ENCODE measurements around the gene NOL4L.
"Not testable (repeated sequence)": the region's sequence is repeated elsewhere in the genome, so short reads cannot be mapped to it uniquely, and the experiment has no call there.

NOL4L gene

GRCh38 chr20:32429343-32429742 is 155.8 kb downstream of the NOL4L start:
- H3K4me3 ChIP-seq (ENCODE audit: low read depth, low read length): no peak overlapping the region
- TF ChIP-seq, protein P1, sequence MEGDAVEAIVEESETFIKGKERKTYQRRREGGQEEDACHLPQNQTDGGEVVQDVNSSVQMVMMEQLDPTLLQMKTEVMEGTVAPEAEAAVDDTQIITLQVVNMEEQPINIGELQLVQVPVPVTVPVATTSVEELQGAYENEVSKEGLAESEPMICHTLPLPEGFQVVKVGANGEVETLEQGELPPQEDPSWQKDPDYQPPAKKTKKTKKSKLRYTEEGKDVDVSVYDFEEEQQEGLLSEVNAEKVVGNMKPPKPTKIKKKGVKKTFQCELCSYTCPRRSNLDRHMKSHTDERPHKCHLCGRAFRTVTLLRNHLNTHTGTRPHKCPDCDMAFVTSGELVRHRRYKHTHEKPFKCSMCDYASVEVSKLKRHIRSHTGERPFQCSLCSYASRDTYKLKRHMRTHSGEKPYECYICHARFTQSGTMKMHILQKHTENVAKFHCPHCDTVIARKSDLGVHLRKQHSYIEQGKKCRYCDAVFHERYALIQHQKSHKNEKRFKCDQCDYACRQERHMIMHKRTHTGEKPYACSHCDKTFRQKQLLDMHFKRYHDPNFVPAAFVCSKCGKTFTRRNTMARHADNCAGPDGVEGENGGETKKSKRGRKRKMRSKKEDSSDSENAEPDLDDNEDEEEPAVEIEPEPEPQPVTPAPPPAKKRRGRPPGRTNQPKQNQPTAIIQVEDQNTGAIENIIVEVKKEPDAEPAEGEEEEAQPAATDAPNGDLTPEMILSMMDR (IDR thresholded peaks at IDR 0.05; ENCODE audit: insufficient read depth, low read depth, low read length, missing control alignments): no peak
- DNase-seq (ENCODE audit: low read depth): no peak

- TF ChIP-seq, protein P1 (IDR thresholded peaks at IDR 0.05; ENCODE audit: insufficient read depth, low read depth, low read length, missing control alignments): no peak
- no peak for DNase-seq (ENCODE audit: low read depth)
- no peak overlapping the region for H3K4me3 ChIP-seq (ENCODE audit: low read depth, low read length)
Measured at GRCh38 chr20:32427996-32428395, 157.1 kb downstream of the NOL4L start.

DNA sequence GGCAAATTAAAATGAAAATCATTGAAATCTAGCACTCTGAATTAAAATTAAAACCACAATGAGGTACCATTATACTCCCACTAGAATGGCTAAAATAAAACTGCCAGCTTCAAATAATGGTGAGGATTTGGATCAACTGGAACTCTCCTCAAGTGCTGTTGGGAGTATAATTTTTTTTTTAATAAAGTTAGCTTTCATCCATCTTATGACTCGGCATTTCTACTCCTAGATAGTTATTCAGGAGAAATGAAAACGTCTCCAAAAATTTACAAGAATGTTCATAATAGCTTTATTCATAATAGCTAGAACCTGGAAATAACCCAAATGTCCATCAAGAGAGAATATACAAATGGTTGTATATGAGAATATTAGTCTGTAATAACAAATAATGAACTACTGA is 163.8 kb downstream of the NOL4L start:
- TF ChIP-seq, protein P1 (IDR thresholded peaks at IDR 0.05; ENCODE audit: insufficient read depth, low read depth, low read length, missing control alignments): no peak
- no peak overlapping the region for H3K4me3 ChIP-seq (ENCODE audit: low read depth, low read length)
- no peak for DNase-seq (ENCODE audit: low read depth)

DNA sequence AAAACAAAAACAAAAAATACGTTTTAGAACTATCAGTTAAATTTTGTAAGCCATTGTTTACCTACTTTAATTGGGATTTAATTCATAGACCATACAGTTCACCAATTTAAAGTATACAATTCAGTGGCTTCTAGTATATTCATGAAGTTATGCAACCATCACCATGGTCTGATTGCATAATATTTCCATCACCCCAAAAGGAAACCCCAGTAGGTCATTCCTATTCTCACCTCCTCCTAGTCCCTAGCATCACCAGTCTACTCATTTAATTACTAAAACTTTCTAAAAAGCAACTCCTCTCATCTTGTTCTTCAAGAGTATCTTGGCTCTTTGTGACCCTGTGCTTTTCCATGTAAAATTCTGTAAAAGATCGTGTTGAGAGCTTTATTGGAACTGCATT is 166.8 kb downstream of the NOL4L start:
- TF ChIP-seq, protein P1 (IDR thresholded peaks at IDR 0.05; ENCODE audit: insufficient read depth, low read depth, low read length, missing control alignments): no peak
- H3K4me3 ChIP-seq (ENCODE audit: low read depth, low read length): no peak overlapping the region
- no peak for DNase-seq (ENCODE audit: low read depth)

GRCh38 chr20:32416206-32416605 is 168.9 kb downstream of the NOL4L start:
- TF ChIP-seq, protein P1 (IDR thresholded peaks at IDR 0.05; ENCODE audit: insufficient read depth, low read depth, low read length, missing control alignments): no peak
- DNase-seq (ENCODE audit: low read depth): no peak

DNA sequence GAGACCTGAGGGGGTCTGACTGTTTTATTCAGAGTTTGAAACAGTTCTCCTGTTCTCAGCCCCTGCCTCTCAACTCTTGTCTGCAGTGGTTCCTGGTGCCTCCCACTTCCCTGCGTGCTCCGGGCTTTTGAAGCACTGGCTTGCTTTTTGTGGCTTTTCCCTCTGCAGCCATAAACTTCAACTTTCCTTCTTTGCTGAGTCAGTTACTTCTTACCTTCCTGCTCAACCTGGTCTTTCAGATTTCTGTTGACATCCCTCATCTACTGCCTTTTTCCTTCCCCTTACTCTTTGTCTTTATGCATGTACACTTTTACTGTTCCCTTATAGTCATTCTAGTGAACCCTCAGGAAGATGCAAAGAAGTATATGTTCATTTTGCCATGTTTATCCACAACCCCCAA is 169.6 kb downstream of the NOL4L start:
- H3K4me3 ChIP-seq (ENCODE audit: low read depth, low read length): no peak overlapping the region
- DNase-seq (ENCODE audit: low read depth): no peak
- TF ChIP-seq, protein P1 (IDR thresholded peaks at IDR 0.05; ENCODE audit: insufficient read depth, low read depth, low read length, missing control alignments): no peak

More at GRCh38 chr20:32416206-32416605, 168.9 kb downstream of the NOL4L start:
- no peak overlapping the region for H3K4me3 ChIP-seq (ENCODE audit: low read depth, low read length)

- TF ChIP-seq, protein P1 (IDR thresholded peaks at IDR 0.05; ENCODE audit: insufficient read depth, low read depth, low read length, missing control alignments): no peak
- DNase-seq (ENCODE audit: low read depth): peak; percentile 24
- no peak overlapping the region for H3K4me3 ChIP-seq (ENCODE audit: low read depth, low read length)
Measured at GRCh38 chr20:32411955-32412706, 173.0 kb downstream of the NOL4L start.

DNA sequence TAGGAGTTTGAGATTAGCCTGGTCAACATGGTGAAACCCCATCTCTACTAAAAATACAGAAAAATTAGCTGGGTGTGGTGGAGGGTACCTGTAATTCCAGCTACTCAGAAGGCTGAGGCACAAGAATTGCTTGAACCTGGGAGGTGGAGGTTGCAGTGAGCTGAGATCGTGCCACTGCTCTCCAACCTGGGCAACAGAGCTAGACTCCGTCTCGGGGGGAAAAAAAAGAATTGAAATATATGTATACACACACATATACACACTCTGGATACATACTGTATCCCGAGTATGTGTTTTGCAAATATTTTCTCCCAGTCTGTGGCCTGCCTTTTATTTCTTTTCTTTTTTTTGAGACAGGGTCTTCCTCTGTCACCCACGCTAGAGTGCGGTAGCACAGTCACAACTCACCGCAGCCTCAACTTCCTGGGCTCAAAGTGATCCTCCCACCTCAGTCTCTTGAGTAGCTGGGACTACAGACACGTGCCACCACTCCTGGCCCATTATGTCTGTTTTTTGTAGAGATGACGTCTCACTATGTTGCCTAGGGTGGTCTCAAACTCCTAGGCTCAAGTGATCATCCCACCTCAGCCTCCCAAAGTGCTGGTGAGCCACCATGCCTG is 177.9 kb downstream of the NOL4L start:
- DNase-seq (ENCODE audit: low read depth); H3K4me3 ChIP-seq (ENCODE audit: low read depth, low read length): not testable (repeated sequence)
